IMR-90 (cell line): ENCODE measurements around the gene EME2. TPM values are rescaled to one million over a fixed set of nuclear protein-coding genes. Genes with fewer than 3 reads are reported as not detected.

ENCODE experiments used
- ATAC-seq: fragments of 200-7000 bp; cut with Tn5 transposase; 2 replicates; pipeline ENCODE4 v1.9.1; 2020; ENCODE audit warnings: low read depth, mild to moderate bottlenecking, moderate library complexity
- BruUV-seq: library from RNA; stranded (reverse); fragments of 400-500 nt; replicated peaks from 2 replicates; lab custom pipeline; 2021; lab: Mats Ljungman, UMichigan
- CTCF ChIA-PET: fragments of 300-600 bp; formaldehyde crosslinking; extraction: SDS; loops from one replicate; lab custom pipeline; 2021; ENCODE audit warnings: antibody characterized with exemption; lab: Yijun Ruan, JAX
- POLR2A ChIA-PET: fragments of 300-600 bp; sonication (Branson Sonifier 250); formaldehyde crosslinking; loops from one replicate; lab custom pipeline; 2022; ENCODE audit warnings: antibody characterized with exemption; ENCODE audit not compliant: unreplicated experiment; lab: Charles Lee
- DNase-seq: peaks from one replicate; pipeline ENCODE4 v3.0.0; 2013
- H2AFZ ChIP-seq: replicated peaks from 2 replicates; pipeline ENCODE3; 2013; ENCODE audit warnings: low read length, mild to moderate bottlenecking; ENCODE audit not compliant: poor library complexity
- H2AK5ac ChIP-seq: 2 replicates; pipeline ENCODE4 v1.6.1; 2013; ENCODE audit warnings: low read depth, low read length, inconsistent platforms
- H2AK9ac ChIP-seq: replicated peaks from 2 replicates; pipeline ENCODE3; 2013; ENCODE audit warnings: mild to moderate bottlenecking, low read depth, low read length, moderate library complexity; ENCODE audit not compliant: poor library complexity
- H2BK120ac ChIP-seq: 2 replicates; pipeline ENCODE4 v1.6.1; 2013; ENCODE audit warnings: low read depth, low read length, inconsistent platforms
- H2BK15ac ChIP-seq: 3 replicates; pipeline ENCODE4 v1.6.1; 2013; ENCODE audit warnings: low read depth, low read length, inconsistent platforms
- H2BK20ac ChIP-seq: 2 replicates; pipeline ENCODE4 v1.6.1; 2013; ENCODE audit warnings: low read depth, mild to moderate bottlenecking, inconsistent platforms, low read length, moderate library complexity
- H2BK5ac ChIP-seq: 2 replicates; pipeline ENCODE4 v1.6.1; 2013; ENCODE audit warnings: mild to moderate bottlenecking, low read depth, low read length, inconsistent platforms; ENCODE audit not compliant: poor library complexity, severe bottlenecking
- H3K14ac ChIP-seq: replicated peaks from 2 replicates; pipeline ENCODE4 v1.6.1; 2013; ENCODE audit warnings: low read depth, low read length, inconsistent platforms
- H3K18ac ChIP-seq: 2 replicates; pipeline ENCODE4 v1.6.1; 2013; ENCODE audit warnings: low read depth, low read length, control low read depth
- H3K23ac ChIP-seq: 2 replicates; pipeline ENCODE4 v1.6.1; 2013; ENCODE audit warnings: low read depth, low read length, inconsistent platforms
- H3K27ac ChIP-seq: 2 replicates; pipeline ENCODE4 v1.5.1; 2013; ENCODE audit warnings: mild to moderate bottlenecking, control low read depth, low read length; ENCODE audit not compliant: insufficient read depth
- H3K27me3 ChIP-seq: 2 replicates; pipeline ENCODE4 v1.6.1; 2013; ENCODE audit warnings: low read length; ENCODE audit not compliant: control insufficient read depth, insufficient read depth
- H3K36me3 ChIP-seq: 2 replicates; pipeline ENCODE4 v1.6.1; 2013; ENCODE audit warnings: low read length, mixed read lengths; ENCODE audit not compliant: control insufficient read depth, insufficient read depth
- H3K4ac ChIP-seq: 2 replicates; pipeline ENCODE4 v1.6.1; 2013; ENCODE audit warnings: low read depth, low read length, inconsistent platforms
- H3K4me1 ChIP-seq: 2 replicates; pipeline ENCODE4 v1.6.1; 2013; ENCODE audit warnings: low read length, mixed read lengths; ENCODE audit not compliant: control insufficient read depth, insufficient read depth
- H3K4me2 ChIP-seq: 2 replicates; pipeline ENCODE4 v1.6.1; 2013; ENCODE audit warnings: low read depth, mild to moderate bottlenecking, control low read depth, low read length, moderate library complexity
- H3K4me3 ChIP-seq: 2 replicates; pipeline ENCODE4 v1.5.1; 2013; ENCODE audit warnings: low read depth, mild to moderate bottlenecking, control low read depth, low read length, moderate library complexity; ENCODE audit not compliant: insufficient read depth
- H3K56ac ChIP-seq: 2 replicates; pipeline ENCODE4 v1.6.1; 2013; ENCODE audit warnings: low read length, inconsistent platforms; ENCODE audit not compliant: insufficient read depth; ENCODE audit errors: extremely low read depth
- H3K79me1 ChIP-seq, 2 experiments: 2 replicates each; pipeline ENCODE4 v1.6.1; 2013; ENCODE audit warnings: low read length in 2 of 2, inconsistent platforms in 1 of 2, low read depth in 1 of 2
- H3K9ac ChIP-seq: 2 replicates; pipeline ENCODE4 v1.6.1; 2013; ENCODE audit warnings: low read depth, low read length, control low read depth
- H3K9me1 ChIP-seq: 2 replicates; pipeline ENCODE4 v1.6.1; 2013; ENCODE audit warnings: low read length, inconsistent platforms; ENCODE audit not compliant: insufficient read depth
- H3K9me3 ChIP-seq: 2 replicates; pipeline ENCODE4 v1.6.1; 2013; ENCODE audit warnings: low read length; ENCODE audit not compliant: control insufficient read depth, insufficient read depth
- H4K20me1 ChIP-seq: 2 replicates; pipeline ENCODE4 v1.6.1; 2013; ENCODE audit warnings: low read length, inconsistent platforms; ENCODE audit not compliant: insufficient read depth
- H4K5ac ChIP-seq: 2 replicates; pipeline ENCODE4 v1.6.1; 2013; ENCODE audit warnings: mild to moderate bottlenecking, low read depth, low read length, control low read depth
- H4K8ac ChIP-seq, 2 experiments: 2 replicates each; pipeline ENCODE4 v1.6.1; 2013; ENCODE audit warnings: low read depth in 2 of 2, low read length in 2 of 2, control low read depth in 1 of 2, inconsistent platforms in 1 of 2
- H4K91ac ChIP-seq: 2 replicates; pipeline ENCODE4 v1.6.1; 2013; ENCODE audit warnings: low read depth, low read length, inconsistent platforms; ENCODE audit not compliant: insufficient read depth
- BHLHE40 ChIP-seq: fragments of 150-350 bp; IDR thresholded peaks from 2 replicates; pipeline ENCODE4 v1.6.1; 2016; ENCODE audit warnings: mild to moderate bottlenecking, low read depth, low read length
- CEBPB ChIP-seq: IDR thresholded peaks from 2 replicates; pipeline ENCODE4 v1.6.1; 2012; ENCODE audit warnings: low read depth, low read length, improper control_type of control experiment
- CHD1 ChIP-seq: IDR thresholded peaks from 2 replicates; pipeline ENCODE4 v1.6.1; 2012; ENCODE audit warnings: low read depth, low read length, improper control_type of control experiment
- FOS ChIP-seq: fragments of 150-350 bp; IDR thresholded peaks from 2 replicates; pipeline ENCODE4 v1.6.1; 2016; ENCODE audit warnings: low read depth, low read length
- MAZ ChIP-seq: IDR thresholded peaks from 2 replicates; pipeline ENCODE4 v1.6.1; 2012; ENCODE audit warnings: low read depth, mild to moderate bottlenecking, low read length, improper control_type of control experiment, moderate library complexity, borderline replicate concordance
- MXI1 ChIP-seq: IDR thresholded peaks from 2 replicates; pipeline ENCODE4 v1.6.1; 2012; ENCODE audit warnings: low read depth, mild to moderate bottlenecking, low read length, moderate library complexity, borderline replicate concordance
- POLR2A ChIP-seq: IDR thresholded peaks from 2 replicates; pipeline ENCODE4 v1.6.1; 2012; ENCODE audit warnings: mild to moderate bottlenecking, low read depth, low read length
- RAD21 ChIP-seq: IDR thresholded peaks from 2 replicates; pipeline ENCODE4 v1.6.1; 2012; ENCODE audit warnings: low read length, improper control_type of control experiment
- RCOR1 ChIP-seq: IDR thresholded peaks from 2 replicates; pipeline ENCODE4 v1.6.1; 2012; ENCODE audit warnings: mild to moderate bottlenecking, low read length, improper control_type of control experiment; ENCODE audit not compliant: insufficient replicate concordance
- RFX5 ChIP-seq: IDR thresholded peaks from 2 replicates; pipeline ENCODE4 v1.8.0; 2012; ENCODE audit warnings: low read depth, mild to moderate bottlenecking, low read length, moderate library complexity
- SMC3 ChIP-seq: fragments of 150-350 bp; IDR thresholded peaks from 2 replicates; pipeline ENCODE4 v1.6.1; 2016; ENCODE audit warnings: low read depth, mild to moderate bottlenecking, antibody characterized with exemption, low read length, moderate library complexity
- whole genome bisulfite sequencing, 2 experiments: methylation state at CpG; one replicate each; pipeline versions ENCODE4 v1.1.5 to v1.1.7; 2013; ENCODE audit warnings: missing lambda C conversion rate in 2 of 2; ENCODE audit not compliant: insufficient read length in 1 of 2; ENCODE audit errors: extremely low coverage in 2 of 2; 5-methylcytosine and 5-hydroxymethylcytosine counted together
- dilution Hi-C: fragments of 300-500 bp; cut with HindIII; formaldehyde crosslinking; loops from one replicate; pipeline ENCODE4 v1.14.3; 2018; ENCODE audit warnings: low sequenced_read_pairs; ENCODE audit not compliant: unreplicated experiment
- in situ Hi-C: fragments of 300-500 bp; cut with MboI; formaldehyde crosslinking; loops from 3 replicates; pipeline ENCODE4 v1.14.3; 2019; ENCODE audit warnings: low sequenced_read_pairs, inconsistent platforms, mixed read lengths
- intact Hi-C: fragments of 100-400 bp; cut with micrococcal nuclease; formaldehyde crosslinking; loops from 2 replicates; pipeline ENCODE4 v1.10.0; 2022
- polyA plus RNA-seq, 3 experiments: library from polyadenylated mRNA; depleted of rRNA; stranded (reverse); fragments of >200 nt; gene quantifications; 2 replicates each; pipeline ENCODE4 v1.2.3, GENCODE V29; 2012; ENCODE audit warnings: low replicate concordance in 1 of 3
- total RNA-seq: library from RNA; depleted of rRNA; stranded (reverse); fragments of >200 nt; gene quantifications from 2 replicates; pipeline ENCODE4 v1.2.3, GENCODE V29; 2012
- TF ChIP-seq, protein P1 (sequence below): fragments of 150-350 bp; IDR thresholded peaks from 2 replicates; pipeline ENCODE4 v1.6.1; 2016; ENCODE audit warnings: low read depth, mild to moderate bottlenecking, low read length, moderate library complexity, borderline replicate concordance
- TF ChIP-seq, protein P2 (sequence below): fragments of 150-350 bp; IDR thresholded peaks from 2 replicates; pipeline ENCODE4 v1.6.1; 2017; ENCODE audit warnings: mild to moderate bottlenecking, antibody characterized with exemption, low read length, low read depth
- TF ChIP-seq, protein P3 (sequence below): conservative IDR thresholded peaks from 2 replicates; pipeline ENCODE4 v1.5.1; 2012; ENCODE audit warnings: mild to moderate bottlenecking, low read depth, low read length, improper control_type of control experiment

Gene EME2
- total and polyA plus RNA-seq, 2 of the 4 experiments (the other 2 are of a cell fraction) = 1.3 to 9.6 TPM

DNA sequence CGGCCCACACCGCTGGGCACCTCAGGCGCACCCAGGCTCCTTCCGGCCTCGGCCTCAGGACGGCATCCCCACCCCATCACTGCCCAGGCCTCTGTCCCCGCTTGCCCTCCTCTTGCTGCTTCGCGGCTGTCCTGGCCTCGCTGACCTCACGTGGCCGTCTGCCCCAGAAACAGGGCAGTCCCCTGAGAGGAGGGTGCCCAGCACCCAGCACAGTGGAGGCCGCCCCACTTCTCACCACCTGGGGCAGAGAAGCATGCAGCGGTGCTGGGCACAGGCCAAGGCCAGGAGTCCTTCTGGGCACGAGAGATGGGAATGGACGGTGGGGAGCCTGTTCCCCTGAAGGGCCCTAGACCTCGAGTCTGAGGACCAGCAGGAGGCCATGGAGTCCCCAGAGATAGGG lies 45.1 kb downstream of the EME2 start:
- Histone ChIP-seq H3K79me1 (peaks cover 0 to 4% of the 10 kb centered on the region in 2 experiments; a peak in 1 of 4 replicates), H3K18ac (no peak overlapping the region), H2AK9ac (no peak overlapping the region), H4K20me1 (0 out of 2 replicates have a peak, but pooled peaks cover 1% of the 10 kb centered on the region), H4K5ac (no peak overlapping the region), H3K4me2 (no peak overlapping the region), H3K27ac (no peak overlapping the region), H4K8ac (no peak overlapping the region), H3K9me3 (no peaks in the 10 kb centered on the region), H2AFZ (no peak overlapping the region), H3K9ac (no peak overlapping the region), H2BK15ac (no peak overlapping the region), H3K27me3 (no peaks in the 10 kb centered on the region), H3K23ac (no peak overlapping the region), H4K91ac (no peak overlapping the region), H3K56ac (no peak overlapping the region), H3K4me3 (no peak overlapping the region), H3K4me1 (peaks cover 4% of the 10 kb centered on the region; the same call in 1 of the 2 replicates), H2AK5ac (no peak overlapping the region), H2BK120ac (no peak overlapping the region), H3K36me3 (peaks cover 18% of the 10 kb centered on the region), H3K4ac (no peak overlapping the region), H3K14ac (no peak overlapping the region), H2BK5ac (no peak overlapping the region), H3K9me1 (peaks cover 2% of the 10 kb centered on the region; the same call in 1 of the 2 replicates), H2BK20ac (no peak overlapping the region)
- WGBS, 2 experiments = 97% methylated on average over 6 of the region's 17 CpGs; no CpG with 5 or more reads in 1 of the 2 experiments
- intact Hi-C loops (no loop called here), in situ Hi-C loops (no loop called here), dilution Hi-C loops (no loop called here)
- POLR2A ChIA-PET = no interaction called here
- ATAC-seq (no peak), DNase-seq (no peak)
- no TSS peak for BruUV-seq
- TF ChIP-seq CEBPB = no peak
- no peak for TF ChIP-seq CHD1
- TF ChIP-seq, protein P1, sequence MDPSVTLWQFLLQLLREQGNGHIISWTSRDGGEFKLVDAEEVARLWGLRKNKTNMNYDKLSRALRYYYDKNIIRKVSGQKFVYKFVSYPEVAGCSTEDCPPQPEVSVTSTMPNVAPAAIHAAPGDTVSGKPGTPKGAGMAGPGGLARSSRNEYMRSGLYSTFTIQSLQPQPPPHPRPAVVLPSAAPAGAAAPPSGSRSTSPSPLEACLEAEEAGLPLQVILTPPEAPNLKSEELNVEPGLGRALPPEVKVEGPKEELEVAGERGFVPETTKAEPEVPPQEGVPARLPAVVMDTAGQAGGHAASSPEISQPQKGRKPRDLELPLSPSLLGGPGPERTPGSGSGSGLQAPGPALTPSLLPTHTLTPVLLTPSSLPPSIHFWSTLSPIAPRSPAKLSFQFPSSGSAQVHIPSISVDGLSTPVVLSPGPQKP = no peak
- no peak for TF ChIP-seq MXI1
- TF ChIP-seq BHLHE40 = no peak
- TF ChIP-seq SMC3 = no peak
- TF ChIP-seq RAD21 = no peak
- TF ChIP-seq, protein P2, sequence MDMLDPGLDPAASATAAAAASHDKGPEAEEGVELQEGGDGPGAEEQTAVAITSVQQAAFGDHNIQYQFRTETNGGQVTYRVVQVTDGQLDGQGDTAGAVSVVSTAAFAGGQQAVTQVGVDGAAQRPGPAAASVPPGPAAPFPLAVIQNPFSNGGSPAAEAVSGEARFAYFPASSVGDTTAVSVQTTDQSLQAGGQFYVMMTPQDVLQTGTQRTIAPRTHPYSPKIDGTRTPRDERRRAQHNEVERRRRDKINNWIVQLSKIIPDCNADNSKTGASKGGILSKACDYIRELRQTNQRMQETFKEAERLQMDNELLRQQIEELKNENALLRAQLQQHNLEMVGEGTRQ = no peak
- TF ChIP-seq, protein P3, sequence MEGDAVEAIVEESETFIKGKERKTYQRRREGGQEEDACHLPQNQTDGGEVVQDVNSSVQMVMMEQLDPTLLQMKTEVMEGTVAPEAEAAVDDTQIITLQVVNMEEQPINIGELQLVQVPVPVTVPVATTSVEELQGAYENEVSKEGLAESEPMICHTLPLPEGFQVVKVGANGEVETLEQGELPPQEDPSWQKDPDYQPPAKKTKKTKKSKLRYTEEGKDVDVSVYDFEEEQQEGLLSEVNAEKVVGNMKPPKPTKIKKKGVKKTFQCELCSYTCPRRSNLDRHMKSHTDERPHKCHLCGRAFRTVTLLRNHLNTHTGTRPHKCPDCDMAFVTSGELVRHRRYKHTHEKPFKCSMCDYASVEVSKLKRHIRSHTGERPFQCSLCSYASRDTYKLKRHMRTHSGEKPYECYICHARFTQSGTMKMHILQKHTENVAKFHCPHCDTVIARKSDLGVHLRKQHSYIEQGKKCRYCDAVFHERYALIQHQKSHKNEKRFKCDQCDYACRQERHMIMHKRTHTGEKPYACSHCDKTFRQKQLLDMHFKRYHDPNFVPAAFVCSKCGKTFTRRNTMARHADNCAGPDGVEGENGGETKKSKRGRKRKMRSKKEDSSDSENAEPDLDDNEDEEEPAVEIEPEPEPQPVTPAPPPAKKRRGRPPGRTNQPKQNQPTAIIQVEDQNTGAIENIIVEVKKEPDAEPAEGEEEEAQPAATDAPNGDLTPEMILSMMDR = no peak
- no peak for TF ChIP-seq RCOR1
- no peak for TF ChIP-seq RFX5
- no peak for TF ChIP-seq POLR2A
- TF ChIP-seq FOS = no peak
- no peak for TF ChIP-seq MAZ
- CTCF ChIA-PET = no interaction called here
